GM04504 (cell line): ENCODE results near the gene SLC38A2.
"Not testable (repeated sequence)": the region's sequence is repeated elsewhere in the genome, so short reads cannot be mapped to it uniquely, and the experiment has no call there.

Experiments
- DNase-seq: peaks from one replicate; pipeline ENCODE4 v3.0.0-alpha.2; 2012; ENCODE audit warnings: low read depth

Gene SLC38A2

GRCh38 chr12:46372544-46373300 lies at the start of gene SLC38A2:
SLC38A2 (minus strand) TSS chr12:46372773; CDS start chr12:46371293, 1,480 bp downstream.
- peak; percentile 90 for DNase-seq

DNA sequence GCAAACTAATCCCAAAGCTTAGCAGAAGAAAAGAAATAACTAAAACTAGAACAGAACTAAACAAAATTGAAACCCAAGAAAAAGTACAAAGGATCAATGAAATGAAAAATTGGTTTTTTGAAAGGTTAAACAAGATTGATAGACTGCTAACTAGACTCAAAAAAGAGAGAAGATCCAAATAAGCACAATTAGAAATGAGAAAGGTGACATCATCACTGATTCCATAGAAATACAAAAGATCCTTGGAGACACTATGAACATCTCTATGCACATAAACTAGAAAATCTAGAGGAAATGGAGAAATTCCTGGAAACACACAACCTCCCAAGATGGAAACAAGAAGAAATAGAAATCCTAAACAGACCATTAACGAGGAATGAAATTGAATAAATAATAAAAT lies 47.1 kb upstream of the SLC38A2 start:
- no peak for DNase-seq

DNA sequence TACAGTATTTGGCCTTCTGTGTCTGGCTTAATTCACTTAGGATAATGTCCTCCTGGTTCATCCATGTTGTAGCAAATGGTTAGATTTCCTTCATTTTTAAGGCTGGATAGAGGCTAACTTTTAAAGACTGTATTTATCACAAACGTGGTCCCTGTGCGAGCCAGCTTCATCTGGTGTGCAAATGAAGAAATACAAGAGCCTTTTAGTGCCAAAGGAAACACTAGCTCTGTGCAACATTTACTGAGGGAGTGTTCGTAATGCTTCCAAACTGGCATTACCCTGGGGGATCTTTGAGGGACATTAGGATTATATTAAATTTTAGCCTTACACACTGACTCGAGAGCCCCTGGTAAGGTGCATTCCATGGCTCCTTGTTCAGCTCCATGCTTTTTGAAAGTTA lies 43.0 kb upstream of the SLC38A2 start:
- no peak for DNase-seq

DNA sequence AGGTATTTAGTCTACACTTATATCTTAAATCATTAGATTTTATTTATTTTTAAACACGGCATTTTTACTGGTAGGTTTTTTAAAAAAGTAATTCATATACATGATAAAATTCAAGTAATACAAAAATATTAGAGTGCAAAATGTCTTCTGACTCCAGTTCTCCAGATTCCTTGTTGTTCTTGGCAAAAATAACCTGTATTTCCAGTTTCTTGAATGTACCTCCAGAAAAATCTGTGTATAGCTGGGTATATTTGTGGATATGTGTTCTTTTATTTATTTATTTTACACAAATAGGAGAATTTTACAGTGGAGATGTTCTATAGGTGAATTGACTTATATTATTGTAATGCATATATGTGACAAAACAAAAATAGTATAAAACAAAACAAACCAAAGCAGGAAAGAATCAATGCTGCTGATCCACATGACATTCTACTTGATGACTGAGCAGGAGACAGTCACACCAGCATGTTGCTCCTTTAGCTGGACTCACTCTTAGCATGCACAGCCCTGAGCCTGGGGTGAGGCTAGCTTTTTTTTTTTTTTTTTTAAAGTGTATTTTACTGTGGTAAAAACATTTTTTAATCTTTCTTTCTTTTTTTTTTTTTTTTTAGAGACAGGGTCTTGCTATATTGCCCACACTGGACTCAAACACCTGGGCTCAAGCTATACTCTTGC lies 42.2 kb upstream of the SLC38A2 start:
- DNase-seq = no peak

GRCh38 chr12:46413368-46413767 lies 40.8 kb upstream of the SLC38A2 start:
- DNase-seq = no peak

DNA sequence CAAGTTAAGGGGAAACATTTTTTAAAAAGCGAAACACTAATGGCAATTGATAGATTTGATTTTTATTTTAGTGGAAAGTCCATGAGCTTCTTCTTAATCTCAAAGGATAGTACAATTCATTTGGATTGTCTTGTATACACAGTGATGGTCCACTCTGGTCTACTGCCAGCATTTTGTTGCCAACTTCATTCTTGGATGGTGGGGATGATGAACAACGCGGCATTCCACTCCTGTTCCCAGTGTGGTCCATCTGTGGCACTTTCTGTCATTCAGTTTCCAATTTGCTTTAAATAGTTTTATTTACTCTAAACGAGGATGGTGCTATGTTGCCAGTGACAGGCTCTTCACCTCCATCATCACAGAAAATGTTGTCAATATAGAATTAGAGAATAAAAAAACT lies 40.3 kb upstream of the SLC38A2 start:
- no peak for DNase-seq

DNA sequence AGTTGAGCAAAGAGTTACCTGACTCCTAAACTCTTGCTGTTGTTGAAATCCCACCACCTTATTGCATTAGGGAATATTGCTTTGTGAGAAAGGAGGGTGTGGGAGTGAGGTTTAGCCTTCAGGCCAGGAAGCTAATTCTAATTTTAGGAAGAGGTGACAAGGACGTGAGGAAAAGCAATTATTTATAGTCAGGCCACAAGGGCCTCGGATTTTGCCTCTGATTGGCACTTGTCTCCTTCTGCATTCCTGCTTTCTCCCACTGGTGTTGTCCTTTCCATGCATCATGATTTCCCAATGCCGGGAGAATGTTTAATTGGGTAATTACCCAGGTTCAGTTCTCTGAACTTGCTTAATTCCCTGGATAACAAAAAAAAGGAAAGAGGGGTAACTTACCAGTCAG lies 37.9 kb upstream of the SLC38A2 start:
- DNase-seq = no peak

DNA sequence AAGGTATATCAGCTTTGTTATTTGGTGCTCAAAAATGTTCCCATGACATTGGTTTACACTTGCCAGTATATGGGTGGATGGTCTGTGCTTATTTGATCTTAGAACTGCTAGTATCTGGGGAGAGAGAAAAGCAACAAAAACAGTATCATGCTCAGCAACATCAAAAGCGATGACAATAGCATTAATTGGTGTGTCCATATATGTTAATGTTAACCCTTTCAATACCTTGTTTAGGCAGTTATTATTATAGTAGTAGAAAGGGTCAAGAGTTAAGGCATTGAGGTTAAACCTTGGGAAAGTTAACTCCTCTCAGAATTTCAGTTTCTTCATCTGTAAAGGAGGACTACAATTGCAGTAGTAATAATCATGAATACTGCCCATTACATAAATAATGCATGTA lies 37.4 kb upstream of the SLC38A2 start:
- no peak for DNase-seq

DNA sequence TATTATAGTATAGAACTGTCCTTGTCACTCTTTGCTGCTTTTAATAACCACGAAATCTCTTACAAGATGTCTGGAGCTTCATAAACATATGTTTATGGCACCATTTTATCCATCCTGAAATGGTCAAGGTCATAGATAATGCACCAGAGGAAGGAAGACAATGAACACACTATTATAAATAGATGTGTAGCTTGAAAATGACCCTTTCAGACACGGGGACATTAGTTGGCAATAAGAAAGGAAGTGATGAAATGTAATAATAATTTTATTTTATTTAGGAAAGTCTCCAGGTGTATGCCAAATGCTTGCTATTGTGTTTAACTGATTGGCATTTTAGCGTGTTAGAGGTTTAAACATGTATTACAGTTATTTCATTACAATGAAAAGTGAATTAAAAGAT lies 36.8 kb upstream of the SLC38A2 start:
- no peak for DNase-seq

DNA sequence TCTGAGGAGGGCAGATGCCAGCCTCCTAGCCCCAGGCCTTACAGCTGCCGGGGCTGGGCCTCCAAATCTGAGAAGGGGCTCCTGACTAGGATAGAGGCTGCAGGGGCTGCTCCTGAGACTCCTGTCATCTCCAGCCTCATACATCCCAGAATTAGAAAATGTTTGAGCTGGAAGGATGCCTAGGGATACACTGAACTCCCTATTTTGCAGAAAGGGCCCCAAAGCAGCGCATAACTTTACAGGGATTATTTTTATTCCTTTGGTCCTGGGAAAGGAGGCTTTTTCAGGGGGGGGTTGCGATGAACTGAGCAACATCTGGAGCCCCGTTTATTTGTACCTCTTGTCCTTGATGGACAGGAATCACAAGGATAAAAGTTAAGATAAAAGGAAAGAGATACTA lies 35.9 kb upstream of the SLC38A2 start:
- DNase-seq = no peak

GRCh38 chr12:46407361-46407760 lies 34.8 kb upstream of the SLC38A2 start:
- no peak for DNase-seq

GRCh38 chr12:46406352-46407027 lies 33.9 kb upstream of the SLC38A2 start:
- no peak for DNase-seq

- DNase-seq = no peak
Measured at GRCh38 chr12:46404733-46405132, 32.2 kb upstream of the SLC38A2 start.

DNA sequence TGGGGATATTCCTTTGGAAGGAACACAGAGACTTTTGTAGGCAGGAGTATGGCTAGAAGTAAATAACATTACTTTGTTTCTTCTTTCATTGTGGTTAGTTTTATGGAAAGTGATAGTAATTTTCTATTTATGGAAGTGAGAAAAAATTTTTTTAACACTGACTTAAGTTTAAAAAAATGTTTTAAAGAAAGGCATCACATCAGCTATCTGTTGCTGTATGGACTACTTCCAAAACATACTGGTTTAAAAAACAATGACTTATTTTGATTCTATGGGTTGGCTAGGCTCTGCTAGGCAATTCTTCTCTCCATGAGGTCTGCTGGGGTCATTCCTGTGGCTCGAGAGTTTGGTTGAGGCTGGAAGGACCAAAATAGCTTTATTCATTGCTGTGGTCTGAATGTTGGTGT lies 31.7 kb upstream of the SLC38A2 start:
- peak; percentile 63 for DNase-seq

GRCh38 chr12:46403719-46404070 lies 31.1 kb upstream of the SLC38A2 start:
- no peak for DNase-seq

GRCh38 chr12:46402941-46403718 lies 30.6 kb upstream of the SLC38A2 start:
- DNase-seq = no peak

DNA sequence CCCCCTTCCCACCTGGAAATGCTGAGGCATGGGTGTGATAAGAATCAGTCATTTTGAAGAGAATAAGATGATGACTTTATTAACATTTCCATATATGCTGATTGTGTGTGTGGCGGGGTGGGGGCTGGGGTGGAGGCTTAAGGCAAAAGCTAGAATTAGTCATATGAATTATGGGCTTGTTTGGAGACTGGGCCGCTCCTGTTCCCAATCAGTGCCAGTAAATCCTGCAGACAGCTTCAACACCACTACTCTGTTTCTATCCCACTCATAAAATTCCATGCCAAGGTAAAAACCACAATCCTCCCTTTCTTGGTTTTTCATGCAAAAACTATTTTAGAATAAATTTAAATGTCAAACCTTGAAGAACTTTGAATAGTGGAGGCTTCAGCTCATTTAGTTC lies 29.9 kb upstream of the SLC38A2 start:
- DNase-seq = peak; percentile 88

GRCh38 chr12:46401662-46402061 lies 29.1 kb upstream of the SLC38A2 start:
- DNase-seq = no peak

DNA sequence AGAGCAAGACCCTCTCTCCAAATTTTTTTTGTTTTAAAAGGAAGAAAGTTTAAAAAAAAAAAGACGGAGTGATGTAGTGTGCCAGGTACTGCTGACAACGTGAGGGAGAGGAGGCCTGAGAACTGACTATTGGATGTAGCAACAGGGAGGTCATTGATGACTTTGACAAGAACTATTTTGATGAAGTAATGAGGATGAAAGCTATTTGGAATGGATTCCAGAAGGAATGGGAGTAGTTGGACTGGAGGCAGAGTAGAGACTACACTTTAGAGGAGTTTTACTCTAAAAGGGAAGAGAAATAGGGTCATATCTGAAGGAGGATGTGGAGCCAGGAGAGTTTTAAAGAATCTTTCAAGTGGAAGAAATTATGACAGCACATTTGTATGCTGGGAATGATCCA lies 27.8 kb upstream of the SLC38A2 start:
- no peak for DNase-seq

GRCh38 chr12:46399461-46400248 lies 27.1 kb upstream of the SLC38A2 start:
- not testable (repeated sequence) for DNase-seq

GRCh38 chr12:46396826-46397225 lies 24.3 kb upstream of the SLC38A2 start:
- DNase-seq = no peak

DNA sequence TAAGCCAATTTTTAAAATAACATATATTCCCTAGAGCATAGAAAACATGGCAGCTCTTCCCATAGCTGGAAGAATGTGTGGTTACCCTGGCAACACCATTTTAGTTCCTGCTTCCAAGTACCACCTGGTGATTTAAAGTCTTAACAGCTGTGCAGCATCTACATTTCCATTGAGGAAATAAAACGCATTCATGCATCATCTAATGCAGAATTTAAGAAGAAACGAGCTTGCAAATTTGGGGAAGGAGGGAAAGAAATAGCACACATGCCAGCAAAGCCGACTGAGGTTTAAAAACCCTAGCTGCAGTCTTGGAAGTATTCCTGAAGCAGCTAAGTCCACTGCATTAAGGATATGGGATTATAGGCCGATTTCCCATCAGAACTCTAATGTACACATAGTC lies 22.8 kb upstream of the SLC38A2 start:
- no peak for DNase-seq
